GM19238 (cell line): Measurements from ENCODE around the gene PSME3.
"Not testable (repeated sequence)": the region's sequence is repeated elsewhere in the genome, so short reads cannot be mapped to it uniquely, and the experiment has no call there.

Experiments
- DNase-seq: peaks from one replicate; pipeline ENCODE4 v3.0.0; 2011; ENCODE audit warnings: low spot score; ENCODE audit not compliant: insufficient read length

The PSME3 gene

DNA sequence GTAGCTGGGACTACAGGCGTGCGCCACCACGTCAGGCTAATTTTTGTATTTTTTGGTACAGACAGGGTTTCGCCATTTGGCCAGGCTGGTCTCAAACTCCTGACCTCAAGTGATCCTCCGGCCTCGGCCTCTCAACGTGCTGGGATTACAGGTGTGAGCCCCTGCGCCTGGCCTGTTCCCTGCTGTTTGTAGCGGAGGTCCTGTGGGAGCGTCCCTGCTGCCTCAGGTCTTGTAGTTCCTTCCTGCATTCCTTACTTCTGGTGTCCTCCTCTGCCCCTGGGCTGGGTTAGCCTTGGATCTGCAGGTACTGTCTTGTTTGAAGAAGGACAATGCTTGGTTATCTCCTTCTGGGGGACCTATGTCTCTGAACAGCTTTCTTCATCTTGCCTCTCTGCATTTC lies 43.8 kb downstream of the PSME3 start:
- DNase-seq: no peak

DNA sequence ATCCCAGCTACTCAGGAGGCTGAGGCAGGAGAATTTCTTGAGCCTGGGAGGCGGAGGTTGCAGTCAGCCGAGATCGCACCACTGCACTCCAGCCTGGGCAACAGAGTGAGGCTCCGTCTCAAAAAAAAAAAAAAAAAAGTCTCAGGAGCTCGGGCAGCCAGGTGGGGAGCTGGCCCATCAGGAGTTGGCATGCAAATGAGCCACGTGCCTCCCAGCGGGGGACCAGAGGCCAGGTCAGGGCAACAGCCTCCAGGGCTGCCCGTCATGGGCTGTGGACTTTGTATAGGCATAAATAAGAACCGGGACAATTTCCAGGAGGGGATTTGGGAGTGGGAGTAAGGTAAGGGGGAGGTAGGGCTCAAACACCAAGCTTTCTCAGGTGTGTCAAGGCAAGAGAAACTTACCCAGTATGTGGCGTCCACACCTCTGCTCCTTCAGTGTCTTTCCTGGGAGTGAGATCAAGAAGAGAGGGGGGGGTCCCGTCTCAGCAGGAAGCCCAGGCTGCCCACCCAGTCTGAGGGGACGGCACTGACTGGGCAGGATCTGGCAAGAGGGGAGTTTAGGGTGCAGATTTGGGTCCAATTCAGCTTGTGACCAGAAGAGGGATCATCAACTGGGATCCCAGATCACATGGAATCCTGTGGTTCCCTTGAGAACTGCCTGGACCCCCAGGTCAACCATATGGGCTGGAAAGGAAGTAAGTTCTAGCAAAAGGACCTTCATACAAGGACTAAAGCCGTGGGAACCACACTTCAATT lies 45.1 kb downstream of the PSME3 start:
- DNase-seq: no peak

DNA sequence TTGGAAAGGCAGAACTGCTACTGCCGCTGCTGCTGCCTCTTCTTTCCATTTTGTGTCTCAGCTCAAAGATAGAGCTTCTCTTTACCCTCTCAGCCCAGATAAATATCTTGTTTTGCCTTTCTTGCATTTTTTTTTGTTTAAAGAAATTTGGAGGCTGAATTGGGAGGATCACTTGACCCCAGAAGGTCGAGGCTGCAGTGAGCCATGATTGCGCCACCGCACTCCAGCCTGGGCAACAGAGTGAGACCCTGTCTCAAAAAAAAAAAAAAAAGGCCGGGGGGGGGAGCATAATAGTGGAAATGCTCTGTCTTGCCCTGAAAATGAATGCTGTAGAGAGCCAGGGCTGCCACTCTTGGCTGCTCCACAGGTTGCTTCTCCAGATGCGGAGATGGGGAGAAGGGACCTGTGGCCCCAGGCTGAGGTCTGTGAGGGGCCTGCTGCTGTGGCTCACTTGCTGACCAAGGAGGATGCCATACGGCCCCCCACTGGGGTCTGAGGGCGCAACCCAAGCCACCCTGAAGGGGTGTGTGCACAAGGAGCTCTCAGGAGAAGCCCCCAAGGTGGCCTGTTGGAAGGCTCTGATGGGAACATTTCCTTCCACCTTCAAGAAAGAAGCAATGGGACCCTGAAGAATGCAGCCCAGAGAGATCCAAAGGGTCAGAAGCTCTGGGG lies 45.9 kb downstream of the PSME3 start:
- no peak for DNase-seq

DNA sequence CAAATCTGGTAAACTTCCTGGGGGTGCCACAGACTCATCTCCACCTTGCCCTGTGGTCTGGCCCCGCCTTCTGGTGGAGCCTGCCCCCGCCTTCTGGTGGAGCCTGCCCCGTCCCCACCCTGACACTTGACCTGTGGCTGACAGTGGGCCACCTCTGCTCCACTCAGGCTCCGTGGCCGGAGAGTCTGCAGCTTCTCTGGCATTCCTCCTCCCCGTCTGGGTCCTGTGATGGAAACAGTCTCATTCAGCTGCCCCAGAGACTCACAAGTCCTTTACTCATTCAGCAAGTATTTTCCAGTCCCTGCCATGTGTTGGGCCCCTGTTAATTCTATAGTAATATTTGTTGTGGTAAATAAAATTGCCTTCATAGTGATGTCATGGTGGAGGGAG lies 46.4 kb downstream of the PSME3 start:
- no peak for DNase-seq

DNA sequence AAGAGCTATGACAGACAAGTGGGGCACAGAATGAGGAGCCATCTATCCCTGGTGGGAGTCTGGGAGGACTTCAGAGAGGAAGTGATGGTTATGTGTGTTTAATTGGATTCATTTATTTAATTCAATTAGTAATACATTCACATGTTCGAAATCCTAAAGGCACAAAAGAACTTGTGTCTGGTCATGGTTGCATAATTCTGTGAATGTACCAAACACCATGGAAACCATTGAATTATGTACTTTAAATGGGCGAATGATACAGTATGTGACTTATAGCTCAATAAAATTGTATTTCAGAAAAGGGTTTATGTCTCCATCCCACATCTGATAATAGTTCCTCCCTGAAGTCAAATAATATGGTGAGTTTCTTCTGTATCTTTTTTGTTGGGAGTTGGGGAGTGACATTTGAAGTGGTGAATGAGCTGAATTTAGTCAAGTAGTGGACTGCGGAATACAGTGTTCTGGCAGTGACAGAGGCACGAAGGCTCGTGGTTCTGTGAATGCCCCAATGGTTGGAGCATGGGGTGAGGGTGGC lies 47.6 kb downstream of the PSME3 start:
- DNase-seq: no peak

DNA sequence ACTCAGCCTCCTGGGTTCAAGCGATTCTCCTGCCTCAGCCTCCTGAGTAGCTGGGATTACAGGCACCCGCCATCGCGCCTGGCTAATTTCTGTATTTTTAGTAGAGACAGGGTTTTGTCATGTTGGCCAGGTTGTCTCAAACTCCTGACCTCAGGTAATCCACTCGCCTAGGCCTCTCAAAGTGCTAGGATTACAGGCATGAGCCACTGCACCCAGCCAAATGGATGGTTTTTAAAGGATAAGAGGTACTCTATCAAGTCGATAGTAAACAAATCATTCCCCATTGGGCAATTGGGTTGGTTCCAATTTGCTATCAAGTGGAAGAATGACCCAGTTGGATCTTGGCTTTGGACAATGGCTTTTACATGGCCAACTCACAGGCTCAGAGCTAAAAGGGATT lies 48.5 kb downstream of the PSME3 start:
- DNase-seq: not testable (repeated sequence)

DNA sequence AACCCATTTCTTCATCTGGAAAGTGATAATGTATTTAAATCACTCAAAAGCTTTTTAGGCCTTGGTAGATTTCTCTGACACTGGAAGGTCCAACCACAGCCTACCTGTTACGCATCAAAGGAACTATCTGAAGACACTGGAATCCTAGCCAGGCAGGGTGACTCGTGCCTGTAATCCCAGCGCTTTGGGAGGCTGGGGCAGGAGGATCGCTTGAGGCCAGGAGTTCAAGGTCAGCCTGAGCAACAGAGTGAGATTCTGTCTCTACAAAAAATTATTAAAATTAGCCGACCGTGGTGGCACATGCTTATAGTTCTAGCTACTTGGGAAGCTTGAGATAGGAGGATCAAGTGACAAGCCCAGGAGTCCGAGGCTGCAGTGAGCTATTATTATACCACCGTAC lies 49.0 kb downstream of the PSME3 start:
- DNase-seq: no peak

DNA sequence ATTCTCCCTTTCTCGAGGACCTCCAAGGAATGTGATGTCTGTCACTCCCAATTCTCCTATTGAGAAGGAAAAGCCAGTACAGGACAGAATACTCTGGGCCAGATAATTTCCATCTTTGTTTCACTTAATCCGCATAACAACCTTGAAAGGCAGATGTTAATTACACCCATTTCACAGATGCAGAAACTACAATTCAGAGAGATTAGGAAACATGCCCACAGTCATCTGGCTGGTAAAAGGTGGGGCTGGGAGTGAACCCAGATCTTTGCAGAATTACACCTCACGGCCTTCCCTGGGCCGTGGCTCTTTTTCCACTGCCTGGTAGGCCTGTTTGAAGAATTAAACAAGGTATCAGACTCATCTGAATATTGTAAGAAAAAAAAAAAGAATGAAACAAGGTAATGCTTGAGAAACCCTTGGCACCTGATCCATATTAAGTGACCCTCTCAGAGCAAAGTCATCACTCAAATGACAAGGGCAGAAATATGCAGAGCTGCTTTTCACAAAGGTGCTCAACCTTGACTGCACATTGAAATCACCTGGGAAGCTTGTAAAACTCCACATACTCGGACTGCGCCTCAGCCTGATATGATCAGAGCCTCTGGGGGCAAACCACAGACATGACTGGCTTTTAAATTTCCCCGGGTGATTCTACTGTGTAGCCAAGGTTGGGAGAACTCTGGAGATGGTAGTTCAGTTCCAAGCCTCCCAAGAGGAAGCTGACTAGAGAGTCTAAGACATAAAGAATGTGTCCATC lies 50.8 kb downstream of the PSME3 start:
- DNase-seq: no peak

DNA sequence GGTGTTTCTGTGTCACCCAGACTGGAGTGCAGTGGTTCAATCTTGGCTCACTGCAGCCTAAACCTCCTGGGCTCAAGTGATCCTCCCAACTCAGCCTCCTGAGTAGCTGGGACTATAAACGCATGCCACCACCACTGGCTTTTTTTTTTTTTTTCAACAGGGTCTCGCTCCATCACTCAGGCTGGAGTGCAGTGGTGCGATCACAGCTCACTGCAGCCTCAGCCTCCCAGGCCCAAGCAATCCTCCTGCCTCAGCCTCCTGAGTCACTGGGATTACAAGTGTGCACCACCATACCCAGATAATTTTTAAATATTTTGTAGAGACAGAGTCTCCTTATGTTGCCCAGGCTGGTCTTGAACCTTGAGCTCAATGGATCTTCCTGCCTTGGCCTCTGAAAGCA lies 52.6 kb downstream of the PSME3 start:
- DNase-seq: not testable (repeated sequence)

DNA sequence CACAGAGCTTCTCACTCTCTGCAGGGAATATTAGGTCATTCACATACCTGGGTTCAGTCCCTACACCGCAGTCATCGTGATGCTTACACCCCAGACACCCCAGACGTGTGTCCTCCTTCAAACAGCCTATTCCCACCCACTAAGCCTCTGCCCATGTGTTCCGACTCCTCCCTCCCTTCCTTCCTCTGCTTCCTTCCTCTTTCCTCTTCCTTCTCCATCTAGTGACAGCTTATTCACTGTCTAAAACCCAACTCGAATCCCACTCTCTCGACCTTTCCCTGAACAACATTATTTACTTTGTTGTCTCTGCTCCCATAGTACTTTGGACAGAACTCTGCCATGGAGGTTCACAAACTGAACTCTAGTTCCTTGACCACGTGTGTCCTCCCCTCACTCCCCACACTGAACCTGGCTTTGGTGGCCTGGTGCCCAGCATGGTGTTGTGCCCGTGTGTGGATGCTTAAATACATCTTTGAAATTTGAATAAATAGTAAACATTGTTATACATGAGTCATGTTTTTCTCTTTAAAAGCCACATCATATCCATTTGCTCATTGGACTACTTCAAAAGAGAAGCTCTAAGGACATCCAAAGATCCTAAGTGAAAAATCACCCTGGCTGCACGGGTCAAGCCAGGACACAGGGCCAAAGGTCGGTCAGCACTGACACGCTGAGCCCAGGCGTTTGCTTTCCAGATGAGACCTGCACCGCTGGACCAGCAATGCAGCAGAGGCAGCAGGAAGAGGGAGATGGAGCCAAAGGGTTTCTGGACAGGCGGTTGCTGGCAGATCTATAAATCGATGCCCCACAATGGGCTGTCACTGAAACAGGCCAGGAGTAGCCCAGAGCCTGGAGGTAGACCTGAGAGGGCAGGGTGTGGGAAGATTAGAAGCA lies 53.3 kb downstream of the PSME3 start:
- DNase-seq: no peak

DNA sequence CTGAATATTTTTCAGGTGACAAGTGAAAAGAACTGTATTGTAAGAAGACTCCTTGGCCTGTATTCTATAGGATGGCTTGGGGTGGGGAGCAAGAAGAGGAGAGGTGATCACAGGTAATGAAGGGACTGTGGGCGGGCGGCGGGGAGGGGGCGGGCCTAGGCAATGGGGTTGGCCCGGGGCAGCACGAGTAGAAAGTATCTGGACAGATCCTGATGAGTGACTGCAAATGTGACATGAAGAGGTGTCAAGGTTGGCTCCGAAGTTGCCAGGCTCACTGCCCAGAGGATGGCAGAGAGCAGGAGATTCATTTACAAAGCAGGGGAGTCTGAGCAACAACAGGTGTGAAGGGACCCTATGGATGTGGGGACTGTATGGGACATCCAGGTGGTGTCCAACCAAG lies 56.6 kb downstream of the PSME3 start:
- no peak for DNase-seq

DNA sequence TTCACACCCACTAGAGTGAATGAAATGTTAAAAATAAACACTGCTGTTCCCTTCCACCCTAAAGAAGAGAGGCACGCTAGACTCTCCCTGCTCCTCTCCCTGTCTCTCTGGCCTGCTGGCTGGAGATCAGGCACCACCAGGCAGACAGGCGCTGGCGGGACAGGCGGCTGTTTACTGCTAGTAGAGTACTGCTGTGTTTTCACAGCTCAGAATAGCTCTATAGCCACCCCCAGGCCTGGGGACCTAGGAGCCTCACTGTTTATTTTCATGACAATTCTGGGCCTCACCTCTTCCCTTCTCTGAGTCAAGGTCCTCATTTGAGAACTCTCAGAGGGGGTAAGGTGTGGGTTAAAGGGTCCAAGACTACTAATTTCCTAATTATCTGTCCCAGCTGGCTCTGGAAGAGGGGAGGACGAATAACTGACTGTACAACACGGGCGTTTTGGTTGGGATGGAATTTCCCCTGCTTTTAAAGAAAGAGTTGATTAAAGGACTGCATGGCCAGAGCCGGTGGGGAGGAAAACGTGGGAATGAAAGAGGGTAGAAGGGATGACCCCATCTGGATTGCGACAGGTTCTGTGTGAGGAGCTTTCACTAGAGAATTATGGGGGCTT lies 58.4 kb downstream of the PSME3 start:
- no peak for DNase-seq

DNA sequence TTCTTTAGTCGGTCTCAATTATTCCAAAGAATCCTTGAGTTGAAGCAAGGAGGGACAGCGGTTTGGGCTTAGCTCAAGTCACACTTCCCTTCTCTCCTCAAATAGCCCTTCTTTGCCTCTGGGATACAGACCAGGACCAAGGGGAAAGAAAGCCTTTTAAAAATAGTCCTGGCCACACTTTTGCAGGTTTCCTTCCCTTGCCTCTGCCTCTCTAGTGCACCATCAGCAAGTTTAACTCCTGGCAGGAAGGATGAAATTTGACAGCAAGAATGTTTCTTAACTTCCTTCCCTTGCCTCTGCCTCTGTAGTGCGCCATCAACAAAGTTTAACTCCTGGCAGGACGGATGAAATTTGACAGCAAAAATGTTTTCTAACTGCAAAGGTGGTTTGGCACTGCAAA lies 60.2 kb downstream of the PSME3 start:
- DNase-seq: no peak
